ENCODE data around the gene TBC1D10B.

DNA sequence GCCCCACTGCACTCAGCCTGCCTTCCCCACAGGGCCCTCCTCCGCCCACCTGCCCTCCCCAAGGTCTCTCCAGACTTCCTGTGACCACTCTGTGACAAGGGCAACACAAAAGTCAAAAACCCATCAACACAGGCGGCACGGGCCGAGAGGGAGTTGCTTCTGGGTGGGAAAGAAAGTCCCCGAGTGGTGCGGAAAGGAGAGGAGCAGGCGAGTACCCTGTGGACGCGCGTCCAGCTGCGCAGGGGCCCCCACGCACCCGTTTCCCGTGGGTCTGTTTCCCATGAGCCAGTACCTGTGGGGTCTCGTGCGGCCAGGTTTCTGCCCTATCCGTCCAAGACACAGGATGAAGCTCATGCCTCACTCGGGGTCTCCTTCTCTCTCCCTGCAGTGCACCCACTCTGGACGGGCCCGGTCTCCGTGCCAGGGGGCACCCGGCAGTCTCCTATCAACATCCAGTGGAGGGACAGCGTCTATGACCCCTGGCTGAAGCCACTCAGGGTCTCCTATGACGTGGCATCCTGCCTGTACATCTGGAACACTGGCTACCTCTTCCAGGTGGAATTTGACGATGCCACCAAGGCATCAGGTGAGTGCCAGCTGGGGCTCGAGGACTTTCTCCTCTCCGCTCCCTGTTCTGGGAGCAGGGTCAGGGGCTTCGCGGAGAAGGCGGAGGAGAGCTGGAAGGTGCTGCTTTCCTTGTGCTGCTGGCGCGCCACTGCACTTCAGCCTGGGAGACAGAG lies 27.4 kb downstream of the TBC1D10B start:
- TF ChIP-seq, protein P1, sequence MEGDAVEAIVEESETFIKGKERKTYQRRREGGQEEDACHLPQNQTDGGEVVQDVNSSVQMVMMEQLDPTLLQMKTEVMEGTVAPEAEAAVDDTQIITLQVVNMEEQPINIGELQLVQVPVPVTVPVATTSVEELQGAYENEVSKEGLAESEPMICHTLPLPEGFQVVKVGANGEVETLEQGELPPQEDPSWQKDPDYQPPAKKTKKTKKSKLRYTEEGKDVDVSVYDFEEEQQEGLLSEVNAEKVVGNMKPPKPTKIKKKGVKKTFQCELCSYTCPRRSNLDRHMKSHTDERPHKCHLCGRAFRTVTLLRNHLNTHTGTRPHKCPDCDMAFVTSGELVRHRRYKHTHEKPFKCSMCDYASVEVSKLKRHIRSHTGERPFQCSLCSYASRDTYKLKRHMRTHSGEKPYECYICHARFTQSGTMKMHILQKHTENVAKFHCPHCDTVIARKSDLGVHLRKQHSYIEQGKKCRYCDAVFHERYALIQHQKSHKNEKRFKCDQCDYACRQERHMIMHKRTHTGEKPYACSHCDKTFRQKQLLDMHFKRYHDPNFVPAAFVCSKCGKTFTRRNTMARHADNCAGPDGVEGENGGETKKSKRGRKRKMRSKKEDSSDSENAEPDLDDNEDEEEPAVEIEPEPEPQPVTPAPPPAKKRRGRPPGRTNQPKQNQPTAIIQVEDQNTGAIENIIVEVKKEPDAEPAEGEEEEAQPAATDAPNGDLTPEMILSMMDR (IDR thresholded peaks at IDR 0.05) = no peak
- TF ChIP-seq ZFX (IDR thresholded peaks at IDR 0.05; ENCODE audit: borderline replicate concordance) = no peak

Measured in 22Rv1 (cell line).